SU-DHL-6 (cell line): ENCODE data around the gene OR2A7.
"Not testable (repeated sequence)": the region's sequence is repeated elsewhere in the genome, so short reads cannot be mapped to it uniquely, and the experiment has no call there.

ENCODE experiments used
- H2AFZ ChIP-seq: fragments of 200-600 bp; sonication (generic); 2 replicates; pipeline ENCODE4 v1.6.1; 2014; ENCODE audit warnings: low read depth, mild to moderate bottlenecking, moderate library complexity, mixed read lengths, antibody characterized with exemption, low read length; ENCODE audit not compliant: severe bottlenecking
- H3F3A ChIP-seq: fragments of 200-600 bp; shearing (Covaris generic); 2 replicates; pipeline ENCODE4 v1.6.0; 2016; ENCODE audit warnings: antibody characterized with exemption, mild to moderate bottlenecking; ENCODE audit not compliant: insufficient read depth
- H3K27ac ChIP-seq: fragments of 200-600 bp; sonication (generic); 2 replicates; pipeline ENCODE4 v1.5.1; 2016; ENCODE audit warnings: low read depth, mild to moderate bottlenecking, low read length, moderate library complexity, mixed read lengths
- H3K27me3 ChIP-seq: fragments of 200-600 bp; sonication (generic), shearing (Covaris generic); 2 replicates; pipeline ENCODE4 v1.6.0; 2014; ENCODE audit warnings: mild to moderate bottlenecking, low read length
- H3K36me3 ChIP-seq: fragments of 200-600 bp; sonication (generic); 2 replicates; pipeline ENCODE4 v1.6.1; 2014; ENCODE audit warnings: mild to moderate bottlenecking, low read length, mixed read lengths
- H3K4me2 ChIP-seq: fragments of 300-600, 200-600 bp; shearing (Covaris generic), sonication (generic); 2 replicates; pipeline ENCODE4 v1.6.0; 2014; ENCODE audit warnings: low read length, low read depth, mild to moderate bottlenecking; ENCODE audit not compliant: poor library complexity, severe bottlenecking
- H3K4me3 ChIP-seq: fragments of 200-600 bp; sonication (generic); 2 replicates; pipeline ENCODE4 v1.5.1; 2014; ENCODE audit warnings: antibody characterized with exemption, low read length, mild to moderate bottlenecking, mixed read lengths; ENCODE audit not compliant: insufficient read depth, poor library complexity, severe bottlenecking
- H3K79me2 ChIP-seq: fragments of 200-600 bp; sonication (generic); 2 replicates; pipeline ENCODE4 v1.6.1; 2014; ENCODE audit warnings: mild to moderate bottlenecking, low read length, moderate library complexity; ENCODE audit not compliant: insufficient read depth
- H3K9ac ChIP-seq: fragments of 200-600 bp; sonication (generic); 2 replicates; pipeline ENCODE4 v1.7.0; 2014; ENCODE audit warnings: mild to moderate bottlenecking, low read length
- H3K9me2 ChIP-seq: fragments of 200-600 bp; sonication (generic); replicated peaks from 2 replicates; pipeline ENCODE4 v1.6.1; 2014; ENCODE audit warnings: low read length; ENCODE audit not compliant: insufficient read depth
- H3K9me3 ChIP-seq: fragments of 200-600 bp; sonication (generic); 2 replicates; pipeline ENCODE4 v1.6.1; 2014; ENCODE audit warnings: low read length, mixed read lengths; ENCODE audit not compliant: insufficient read depth
- H4K20me1 ChIP-seq: fragments of 200-600 bp; sonication (generic); 2 replicates; pipeline ENCODE4 v1.6.1; 2014; ENCODE audit warnings: low read depth, mild to moderate bottlenecking, antibody characterized with exemption, low read length, moderate library complexity, mixed read lengths

OR2A7 gene

DNA sequence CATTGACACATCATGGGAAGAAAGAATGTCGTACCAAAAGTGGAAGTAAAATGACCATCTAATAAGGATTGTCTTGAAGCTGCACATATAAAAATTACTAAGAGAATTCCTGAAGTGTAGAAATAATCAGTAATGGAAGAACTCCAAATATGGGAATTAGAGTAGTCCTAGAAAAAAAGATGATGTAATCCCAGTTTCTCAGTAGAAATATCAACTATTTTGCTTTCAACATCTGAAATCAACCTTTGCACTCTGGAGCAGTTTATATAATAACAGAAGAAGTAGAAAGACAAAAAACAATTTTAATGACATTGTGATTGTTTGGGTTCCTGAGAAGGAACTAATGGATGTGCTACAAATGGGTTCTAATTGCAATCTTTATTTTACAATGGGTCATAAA lies 31.6 kb downstream of the OR2A7 start:
- not testable (repeated sequence) for H3F3A ChIP-seq, H3K9me2 ChIP-seq, H3K27ac ChIP-seq, H2AFZ ChIP-seq, H3K79me2 ChIP-seq, H3K27me3 ChIP-seq, H3K4me3 ChIP-seq, H3K36me3 ChIP-seq, H3K9ac ChIP-seq, H3K9me3 ChIP-seq, H4K20me1 ChIP-seq, H3K4me2 ChIP-seq

DNA sequence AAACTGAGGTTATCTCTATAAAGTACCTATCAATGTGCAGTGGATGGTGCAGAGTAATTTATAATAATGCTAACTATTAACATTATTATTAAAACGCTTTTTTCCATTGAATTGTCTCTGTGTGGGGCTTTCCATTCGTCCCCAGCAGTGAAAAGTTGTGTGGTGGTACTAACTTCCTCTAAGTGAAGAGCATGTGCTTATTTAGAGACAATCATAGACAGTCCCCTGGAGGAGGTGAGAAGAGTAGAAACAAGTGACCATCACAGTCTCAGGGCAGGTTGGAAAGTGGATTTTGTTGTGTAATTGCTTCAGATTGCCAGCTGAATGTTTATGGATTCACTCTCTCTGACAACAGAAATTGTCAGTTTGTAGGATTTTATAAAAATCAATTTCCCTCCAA lies 33.6 kb downstream of the OR2A7 start:
- not testable (repeated sequence) for H3K9me2 ChIP-seq, H3K4me3 ChIP-seq, H3K36me3 ChIP-seq, H3K27ac ChIP-seq, H2AFZ ChIP-seq, H4K20me1 ChIP-seq, H3K79me2 ChIP-seq, H3K27me3 ChIP-seq, H3K9me3 ChIP-seq, H3K4me2 ChIP-seq, H3K9ac ChIP-seq, H3F3A ChIP-seq

DNA sequence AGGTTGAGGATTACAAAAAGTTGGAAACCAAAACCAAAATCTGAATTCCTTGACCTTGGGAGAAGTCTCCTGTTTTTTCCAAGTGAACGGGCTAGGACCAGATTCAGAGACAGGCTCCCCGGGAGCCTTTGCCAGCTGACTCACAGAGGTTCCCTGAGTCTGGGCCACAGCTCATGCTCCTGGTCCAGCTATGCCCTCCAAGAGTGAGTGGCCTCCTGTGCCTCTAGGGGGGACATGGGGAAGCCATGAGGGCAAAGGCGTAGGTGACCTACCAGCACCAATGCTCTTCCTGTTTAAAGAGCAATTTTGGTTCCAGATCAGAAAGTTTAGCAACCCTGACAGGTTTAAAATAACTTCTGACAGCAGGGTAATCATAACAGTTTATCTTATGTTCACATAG lies 35.8 kb downstream of the OR2A7 start:
- not testable (repeated sequence) for H3K9ac ChIP-seq, H4K20me1 ChIP-seq, H2AFZ ChIP-seq, H3K27ac ChIP-seq, H3K4me3 ChIP-seq, H3K79me2 ChIP-seq, H3K9me3 ChIP-seq, H3K27me3 ChIP-seq, H3K9me2 ChIP-seq, H3K36me3 ChIP-seq, H3K4me2 ChIP-seq, H3F3A ChIP-seq

DNA sequence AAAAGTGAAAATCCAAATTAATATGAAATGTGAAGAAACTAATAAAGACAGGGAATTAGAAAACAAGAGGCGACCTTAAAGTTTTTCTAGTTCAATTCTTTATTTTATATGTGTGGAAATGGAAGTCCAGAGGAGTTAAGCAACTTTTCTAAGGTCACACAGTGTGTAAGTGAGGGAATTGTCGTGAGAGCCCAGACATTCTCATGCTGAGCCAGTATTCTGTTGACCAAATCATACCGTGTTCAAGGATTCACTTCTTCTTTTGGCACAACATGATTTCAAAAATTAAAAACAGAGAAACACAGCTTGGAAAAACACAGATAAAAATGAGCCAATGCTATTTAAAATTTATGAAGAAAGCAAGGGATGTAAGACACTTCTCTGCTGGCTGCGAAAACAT lies 37.7 kb downstream of the OR2A7 start:
- H4K20me1 ChIP-seq, H3K4me2 ChIP-seq, H3K4me3 ChIP-seq, H3K36me3 ChIP-seq, H3K9me3 ChIP-seq, H3K27ac ChIP-seq, H3K9ac ChIP-seq, H3K79me2 ChIP-seq, H3F3A ChIP-seq, H3K27me3 ChIP-seq, H3K9me2 ChIP-seq, H2AFZ ChIP-seq: not testable (repeated sequence)

DNA sequence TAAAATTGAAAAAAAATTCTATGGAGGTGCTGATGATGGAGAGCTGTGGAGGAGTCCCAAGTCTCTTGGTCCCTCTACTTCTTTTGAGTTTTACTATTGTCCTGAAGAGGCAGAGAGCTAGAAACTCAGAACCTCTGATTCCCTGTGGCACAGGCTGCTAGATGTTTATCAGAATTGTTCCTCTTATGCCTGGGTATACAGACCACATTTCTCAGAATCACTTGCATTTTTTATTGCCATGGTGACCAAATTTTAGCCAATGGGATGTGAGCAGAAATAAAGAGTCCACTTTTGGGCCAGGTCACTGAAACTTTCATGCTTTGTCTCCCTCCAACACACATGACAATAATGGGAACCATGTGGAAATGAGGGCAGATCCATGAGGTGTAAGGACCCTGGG lies 40.9 kb downstream of the OR2A7 start:
- not testable (repeated sequence) for H3K36me3 ChIP-seq, H2AFZ ChIP-seq, H3K9me2 ChIP-seq, H3K79me2 ChIP-seq, H4K20me1 ChIP-seq, H3K27me3 ChIP-seq, H3K27ac ChIP-seq, H3K9me3 ChIP-seq, H3K4me3 ChIP-seq, H3K9ac ChIP-seq, H3F3A ChIP-seq, H3K4me2 ChIP-seq

DNA sequence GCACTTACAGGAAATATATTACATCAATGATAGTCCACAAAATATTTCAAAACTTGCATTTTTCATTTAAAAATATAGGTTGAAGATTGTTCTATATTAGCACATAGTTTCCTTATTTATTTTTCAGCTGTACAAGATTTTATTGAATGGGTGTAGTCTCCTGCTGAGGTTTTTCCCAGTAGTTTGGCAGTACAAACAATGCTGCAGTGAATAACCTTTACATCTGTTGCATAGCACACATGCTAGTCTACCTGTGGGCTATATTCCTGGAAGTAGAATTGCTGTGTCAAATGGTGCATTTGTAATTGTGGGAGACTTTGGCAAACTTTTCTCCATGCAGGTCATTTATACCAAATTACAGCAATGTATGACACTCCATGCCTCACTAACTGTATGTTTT lies 44.1 kb downstream of the OR2A7 start:
- not testable (repeated sequence) for H3K9me3 ChIP-seq, H3K9ac ChIP-seq, H3K4me2 ChIP-seq, H3F3A ChIP-seq, H3K27me3 ChIP-seq, H3K79me2 ChIP-seq, H3K9me2 ChIP-seq, H2AFZ ChIP-seq, H4K20me1 ChIP-seq, H3K27ac ChIP-seq, H3K4me3 ChIP-seq, H3K36me3 ChIP-seq

DNA sequence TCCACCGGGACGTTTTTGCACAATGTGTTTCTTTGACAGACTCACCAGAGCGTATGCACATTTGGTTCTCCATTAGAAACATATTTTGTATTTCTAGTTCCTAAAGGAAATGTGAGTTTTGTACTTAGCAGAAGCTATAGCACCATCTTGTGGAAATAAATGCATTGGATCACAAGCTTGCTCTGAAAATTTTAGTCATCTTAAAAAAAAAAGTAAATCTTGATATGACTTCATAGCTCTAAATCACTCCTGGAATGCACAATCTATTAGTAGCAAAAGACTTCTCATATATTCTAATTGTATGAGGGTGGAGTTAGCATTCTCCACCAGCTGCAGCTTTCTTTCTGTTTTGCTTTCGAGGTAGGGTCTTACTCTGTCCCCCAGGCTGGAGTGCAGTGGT lies 45.4 kb downstream of the OR2A7 start:
- not testable (repeated sequence) for H3K4me3 ChIP-seq, H3K9me2 ChIP-seq, H4K20me1 ChIP-seq, H3K79me2 ChIP-seq, H2AFZ ChIP-seq, H3K27me3 ChIP-seq, H3K27ac ChIP-seq, H3K36me3 ChIP-seq, H3K9ac ChIP-seq, H3F3A ChIP-seq, H3K4me2 ChIP-seq, H3K9me3 ChIP-seq

DNA sequence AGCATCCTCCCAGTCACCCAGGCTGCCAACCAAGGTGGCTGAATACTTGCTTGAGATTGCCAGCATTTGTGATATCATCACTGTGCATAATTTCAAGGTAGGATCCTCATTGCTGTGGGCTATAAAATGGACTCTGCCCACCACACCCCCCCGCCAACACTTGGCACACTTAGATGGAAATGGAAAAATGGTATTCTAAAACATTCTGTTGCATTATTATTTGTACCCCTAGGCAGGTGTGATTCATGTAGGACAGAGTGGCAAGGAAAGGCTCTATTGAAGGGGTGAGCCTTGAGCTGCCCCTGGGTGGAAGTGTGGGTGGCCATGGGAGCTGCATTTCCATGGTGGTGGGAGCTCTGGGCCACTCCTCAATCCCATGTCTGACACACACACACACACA lies 46.0 kb downstream of the OR2A7 start:
- H3K27ac ChIP-seq, H3K36me3 ChIP-seq, H4K20me1 ChIP-seq, H3K9me2 ChIP-seq, H3K4me2 ChIP-seq, H2AFZ ChIP-seq, H3K9ac ChIP-seq, H3K79me2 ChIP-seq, H3K27me3 ChIP-seq, H3F3A ChIP-seq, H3K9me3 ChIP-seq, H3K4me3 ChIP-seq: not testable (repeated sequence)

DNA sequence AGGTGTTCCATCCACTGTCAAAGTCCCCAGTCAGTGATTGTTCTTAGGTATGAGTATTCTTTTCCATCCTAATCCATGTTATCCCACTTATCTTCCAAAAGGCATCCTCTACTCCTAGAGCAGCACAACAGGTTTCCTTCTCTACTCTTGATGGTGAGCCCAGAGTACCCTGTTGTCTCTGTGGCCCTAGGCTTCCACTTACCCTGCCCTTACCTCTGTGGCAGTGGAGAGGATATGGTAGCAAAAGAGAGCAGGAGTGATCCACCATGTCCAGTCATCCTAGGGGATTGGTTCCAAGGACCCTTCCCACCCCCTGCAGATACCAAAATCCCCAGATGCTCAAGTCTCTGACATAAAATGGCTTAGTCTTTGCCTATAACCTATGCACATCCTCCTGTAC lies 47.4 kb downstream of the OR2A7 start:
- not testable (repeated sequence) for H3K9me2 ChIP-seq, H3K27me3 ChIP-seq, H3K9ac ChIP-seq, H4K20me1 ChIP-seq, H3K36me3 ChIP-seq, H3K9me3 ChIP-seq, H3K4me3 ChIP-seq, H3K27ac ChIP-seq, H3F3A ChIP-seq, H3K79me2 ChIP-seq, H2AFZ ChIP-seq, H3K4me2 ChIP-seq
